ENCODE results near the gene ATAD2B. TPM values are rescaled to one million over a fixed set of nuclear protein-coding genes. Genes with fewer than 3 reads are reported as not detected.

The ATAD2B gene
- total and polyA plus RNA-seq, 2 of the 4 experiments (the other 2 are of a cell fraction), result 1.5 to 5.0 TPM

- ChIA-PET CTCF (no interaction called here), POLR2A (ENCODE audit: unreplicated experiment) (no interaction called here)
- Histone ChIP-seq H3K9me3 (ENCODE audit: control insufficient read depth, insufficient read depth, low read length) (no peaks in the 10 kb centered on the region), H3K18ac (ENCODE audit: low read depth, low read length) (no peak overlapping the region), H4K91ac (ENCODE audit: insufficient read depth, low read depth, low read length) (no peak overlapping the region), H3K27me3 (ENCODE audit: control insufficient read depth, insufficient read depth, low read length) (no peaks in the 10 kb centered on the region), H3K14ac (replicated peaks; ENCODE audit: low read depth, low read length) (no peak overlapping the region), H3K79me1 (ENCODE audit: low read depth in 1 of 2, low read length in 2 of 2) (no peaks in the 10 kb centered on the region; a peak in 2 of 4 replicates), H3K4me2 (ENCODE audit: low read depth, low read length) (no peak overlapping the region), H3K4me3 (ENCODE audit: insufficient read depth, low read depth, low read length) (no peak overlapping the region), H2BK120ac (ENCODE audit: low read depth, low read length) (no peak overlapping the region), H3K4ac (ENCODE audit: low read depth, low read length) (no peak overlapping the region), H3K9me1 (ENCODE audit: insufficient read depth, low read length) (no peaks in the 10 kb centered on the region; the same call in 1 of the 2 replicates), H2BK20ac (ENCODE audit: low read depth, low read length) (no peak overlapping the region), H4K8ac (ENCODE audit: low read depth in 2 of 2, low read length in 2 of 2) (no peak overlapping the region), H4K20me1 (ENCODE audit: insufficient read depth, low read length) (no peaks in the 10 kb centered on the region), H2AFZ (replicated peaks; ENCODE audit: low read length, poor library complexity) (no peak overlapping the region), H2BK15ac (ENCODE audit: low read depth, low read length) (no peak overlapping the region), H3K36me3 (ENCODE audit: control insufficient read depth, insufficient read depth, low read length) (peaks cover 13% of the 10 kb centered on the region), H3K56ac (ENCODE audit: extremely low read depth, insufficient read depth, low read length) (no peak overlapping the region), H2BK5ac (ENCODE audit: low read depth, low read length, poor library complexity, severe bottlenecking) (no peak overlapping the region), H4K5ac (ENCODE audit: low read depth, low read length) (no peak overlapping the region), H3K4me1 (ENCODE audit: control insufficient read depth, insufficient read depth, low read length) (no peaks in the 10 kb centered on the region), H3K9ac (ENCODE audit: low read depth, low read length) (no peak overlapping the region), H3K27ac (ENCODE audit: insufficient read depth, low read length) (no peak overlapping the region), H2AK5ac (ENCODE audit: low read depth, low read length) (no peak overlapping the region), H2AK9ac (replicated peaks; ENCODE audit: low read depth, low read length, poor library complexity) (no peak overlapping the region), H3K23ac (ENCODE audit: low read depth, low read length) (no peak overlapping the region)
- DNase-seq (no peak), ATAC-seq (ENCODE audit: low read depth) (no peak)
- in situ Hi-C loops (cut with MboI; ENCODE audit: low sequenced_read_pairs) (no loop called here), dilution Hi-C loops (cut with HindIII; ENCODE audit: low sequenced_read_pairs, unreplicated experiment) (no loop called here), intact Hi-C loops (cut with micrococcal nuclease) (no loop called here)
- TF ChIP-seq POLR2A (IDR thresholded peaks at IDR 0.05; ENCODE audit: low read depth, low read length), result no peak
- no CpG with 5 or more reads among the region's 4 CpGs for WGBS, 2 experiments (ENCODE audit: extremely low coverage in 2 of 2, insufficient read length in 1 of 2)
- BruUV-seq (replicated peaks), result no TSS peak
These were observed 65.0 kb downstream of the ATAD2B start for GRCh38 chr2:23861952-23862351.
